Measurements from ENCODE around the gene SLC35B3. TPM values are rescaled to one million over a fixed set of nuclear protein-coding genes. Genes with fewer than 3 reads are reported as not detected.

Gene SLC35B3
- total and polyA plus RNA-seq, 4 donors = 12.3 to 24.1 (median 16.4) TPM

DNA sequence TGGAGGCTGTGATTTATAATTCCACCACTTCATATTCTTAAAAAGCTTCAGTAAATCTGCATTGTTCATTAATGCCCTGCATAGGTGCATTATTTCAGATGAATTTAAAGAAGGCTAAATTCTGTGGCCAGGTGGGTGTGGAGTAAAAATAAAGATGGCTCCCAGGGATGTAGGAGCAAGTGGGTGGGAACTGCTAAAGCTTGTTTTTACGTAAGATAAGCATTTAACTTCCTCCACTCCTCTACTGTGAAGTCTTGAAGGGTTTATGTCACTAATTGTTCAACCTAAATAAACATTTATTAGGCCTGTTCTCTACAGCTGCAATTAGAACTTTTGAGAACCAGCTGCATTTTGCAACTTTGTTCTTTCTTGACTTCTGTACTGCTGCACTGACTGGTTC, 6.8 kb upstream of the SLC35B3 start:
- ATAC-seq (ENCODE audit: insufficient read depth, low FRiP score) = no peak

DNA sequence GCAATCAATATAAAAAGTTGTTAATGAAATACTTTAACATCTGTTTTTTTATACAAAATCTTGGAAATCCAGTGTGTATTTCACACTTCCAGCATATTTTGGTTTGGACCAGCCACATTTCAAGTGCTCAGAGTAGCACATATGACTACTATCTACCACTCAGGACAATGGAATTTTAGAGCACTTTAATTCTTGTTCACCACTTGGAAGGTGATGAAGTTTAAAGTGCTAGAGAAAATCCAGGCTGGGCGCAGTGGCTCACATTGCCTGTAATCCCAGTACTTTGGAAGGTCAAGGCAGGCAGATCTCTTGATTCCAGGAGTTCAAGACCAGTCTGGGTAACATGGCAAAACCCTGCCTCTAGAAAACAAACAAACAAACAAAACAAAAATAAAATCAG, 6.1 kb upstream of the SLC35B3 start:
- DNase-seq = no peak
- Histone ChIP-seq H3K27ac (ENCODE audit: low read depth in 1 of 2, low read length in 1 of 2) (no peak overlapping the region), H3K27me3 (ENCODE audit: control insufficient read depth in 3 of 3, insufficient read depth in 3 of 3, low read length in 2 of 3) (no peaks in the 10 kb centered on the region), H3K36me3 (ENCODE audit: control insufficient read depth in 4 of 4, insufficient read depth in 4 of 4, low read length in 4 of 4) (no peaks in the 10 kb centered on the region), H3K4me3 (no peak overlapping the region), H3K4me1 (ENCODE audit: control insufficient read depth in 5 of 5, insufficient read depth in 5 of 5, low read length in 5 of 5) (no peaks in the 10 kb centered on the region), H3K9ac (ENCODE audit: insufficient read depth in 1 of 2, low read length in 2 of 2) (no peak overlapping the region), H3K9me3 (ENCODE audit: control insufficient read depth in 4 of 4, insufficient read depth in 3 of 4, low read length in 3 of 4) (no peaks in the 10 kb centered on the region)
- TF ChIP-seq, protein P1, sequence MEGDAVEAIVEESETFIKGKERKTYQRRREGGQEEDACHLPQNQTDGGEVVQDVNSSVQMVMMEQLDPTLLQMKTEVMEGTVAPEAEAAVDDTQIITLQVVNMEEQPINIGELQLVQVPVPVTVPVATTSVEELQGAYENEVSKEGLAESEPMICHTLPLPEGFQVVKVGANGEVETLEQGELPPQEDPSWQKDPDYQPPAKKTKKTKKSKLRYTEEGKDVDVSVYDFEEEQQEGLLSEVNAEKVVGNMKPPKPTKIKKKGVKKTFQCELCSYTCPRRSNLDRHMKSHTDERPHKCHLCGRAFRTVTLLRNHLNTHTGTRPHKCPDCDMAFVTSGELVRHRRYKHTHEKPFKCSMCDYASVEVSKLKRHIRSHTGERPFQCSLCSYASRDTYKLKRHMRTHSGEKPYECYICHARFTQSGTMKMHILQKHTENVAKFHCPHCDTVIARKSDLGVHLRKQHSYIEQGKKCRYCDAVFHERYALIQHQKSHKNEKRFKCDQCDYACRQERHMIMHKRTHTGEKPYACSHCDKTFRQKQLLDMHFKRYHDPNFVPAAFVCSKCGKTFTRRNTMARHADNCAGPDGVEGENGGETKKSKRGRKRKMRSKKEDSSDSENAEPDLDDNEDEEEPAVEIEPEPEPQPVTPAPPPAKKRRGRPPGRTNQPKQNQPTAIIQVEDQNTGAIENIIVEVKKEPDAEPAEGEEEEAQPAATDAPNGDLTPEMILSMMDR (IDR thresholded peaks at IDR 0.05; ENCODE audit: control extremely low read depth, extremely low read depth) = no peak
- WGBS, 2 donors = 89 to 92% methylated on average over 1 of the region's 1 CpG
- no peak for ATAC-seq (ENCODE audit: insufficient read depth, low FRiP score)

More for the DNA sequence above, 6.8 kb upstream of the SLC35B3 start:
- no peak overlapping the region for H3K9ac ChIP-seq (ENCODE audit: insufficient read depth in 1 of 2, low read length in 2 of 2)
- no peaks in the 10 kb centered on the region for H3K27me3 ChIP-seq (ENCODE audit: control insufficient read depth in 3 of 3, insufficient read depth in 3 of 3, low read length in 2 of 3)
- TF ChIP-seq, protein P1 (IDR thresholded peaks at IDR 0.05; ENCODE audit: control extremely low read depth, extremely low read depth) = no peak
- H3K4me1 ChIP-seq (ENCODE audit: control insufficient read depth in 5 of 5, insufficient read depth in 5 of 5, low read length in 5 of 5) = no peaks in the 10 kb centered on the region
- H3K9me3 ChIP-seq (ENCODE audit: control insufficient read depth in 4 of 4, insufficient read depth in 3 of 4, low read length in 3 of 4) = no peaks in the 10 kb centered on the region
- DNase-seq = no peak
- no peaks in the 10 kb centered on the region for H3K36me3 ChIP-seq (ENCODE audit: control insufficient read depth in 4 of 4, insufficient read depth in 4 of 4, low read length in 4 of 4)
- WGBS, 2 donors = 33 to 61% methylated on average over 1 of the region's 1 CpG
- no peak overlapping the region for H3K4me3 ChIP-seq
- H3K27ac ChIP-seq (ENCODE audit: low read depth in 1 of 2, low read length in 1 of 2) = no peak overlapping the region

DNA sequence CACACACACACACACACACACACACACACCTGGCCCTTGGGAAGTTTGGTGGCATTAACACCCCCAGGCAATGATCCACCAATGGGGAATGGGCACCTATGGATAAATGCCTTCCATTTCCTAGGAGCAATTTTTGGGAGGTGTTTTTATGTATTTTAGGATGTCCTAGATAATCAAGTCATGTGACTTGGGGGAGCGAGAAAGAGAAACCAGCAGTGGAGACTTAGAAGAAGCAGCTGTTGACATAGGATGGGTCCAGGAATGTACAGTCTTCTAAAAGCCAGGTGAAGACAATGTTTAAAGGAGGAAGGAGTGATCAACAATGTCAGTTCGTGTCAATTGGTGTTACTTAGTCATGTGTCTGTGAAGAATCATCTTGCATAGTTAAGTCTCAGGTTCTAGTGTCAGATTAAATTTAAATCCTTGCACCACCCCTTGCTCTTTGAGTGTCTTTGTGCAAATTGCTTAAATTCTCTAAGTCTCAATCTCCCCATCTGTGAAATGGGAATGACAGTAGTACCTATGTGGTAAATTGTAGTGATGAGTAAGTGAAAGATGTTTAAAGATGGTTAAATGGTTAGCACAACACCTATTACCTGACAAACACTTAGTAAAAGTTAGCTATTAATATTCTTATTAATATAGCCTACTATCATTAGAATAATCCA, 4.4 kb upstream of the SLC35B3 start:
- TF ChIP-seq, protein P1 (IDR thresholded peaks at IDR 0.05; ENCODE audit: control extremely low read depth, extremely low read depth) = no peak
- WGBS, 2 donors = 63 to 87% methylated on average over 2 of the region's 2 CpGs
- no peak overlapping the region for H3K4me3 ChIP-seq
- peaks cover 0 to 6% (median 0%) of the 10 kb centered on the region in 5 donors for H3K4me1 ChIP-seq (ENCODE audit: control insufficient read depth in 5 of 5, insufficient read depth in 5 of 5, low read length in 5 of 5)
- no peak for ATAC-seq (ENCODE audit: insufficient read depth, low FRiP score)
- no peak overlapping the region for H3K27ac ChIP-seq (ENCODE audit: low read depth in 1 of 2, low read length in 1 of 2)
- no peaks in the 10 kb centered on the region for H3K36me3 ChIP-seq (ENCODE audit: control insufficient read depth in 4 of 4, insufficient read depth in 4 of 4, low read length in 4 of 4)
- no peak overlapping the region for H3K9ac ChIP-seq (ENCODE audit: insufficient read depth in 1 of 2, low read length in 2 of 2)
- DNase-seq = no peak
- no peaks in the 10 kb centered on the region for H3K9me3 ChIP-seq (ENCODE audit: control insufficient read depth in 4 of 4, insufficient read depth in 3 of 4, low read length in 3 of 4)
- H3K27me3 ChIP-seq (ENCODE audit: control insufficient read depth in 3 of 3, insufficient read depth in 3 of 3, low read length in 2 of 3) = no peaks in the 10 kb centered on the region

DNA sequence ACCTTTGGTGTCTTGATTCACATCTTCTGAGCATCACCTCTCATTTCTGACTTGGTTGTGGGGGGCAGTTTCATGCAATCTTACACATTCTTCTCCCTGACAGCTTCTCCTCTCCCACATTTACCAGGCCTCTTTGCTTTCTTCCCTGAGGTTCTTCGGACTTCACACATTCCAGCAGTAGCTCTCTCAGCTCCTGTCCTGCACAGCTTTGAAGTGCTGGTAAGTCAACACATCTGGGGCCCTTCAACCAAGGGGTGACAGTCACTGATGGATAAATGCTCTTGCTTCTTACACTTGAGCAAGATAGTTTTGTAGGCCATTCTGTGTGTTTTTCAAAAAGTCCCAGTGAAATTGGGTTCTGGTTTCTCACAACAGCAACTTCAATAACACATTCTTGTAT, 2.5 kb upstream of the SLC35B3 start:
- WGBS, 2 donors = 80 to 83% methylated on average over 1 of the region's 1 CpG
- Histone ChIP-seq H3K36me3 (ENCODE audit: control insufficient read depth in 4 of 4, insufficient read depth in 4 of 4, low read length in 4 of 4) (no peaks in the 10 kb centered on the region), H3K27ac (ENCODE audit: low read depth in 1 of 2, low read length in 1 of 2) (no peak overlapping the region), H3K9me3 (ENCODE audit: control insufficient read depth in 4 of 4, insufficient read depth in 3 of 4, low read length in 3 of 4) (no peaks in the 10 kb centered on the region), H3K27me3 (ENCODE audit: control insufficient read depth in 3 of 3, insufficient read depth in 3 of 3, low read length in 2 of 3) (no peaks in the 10 kb centered on the region), H3K4me3 (no peak overlapping the region), H3K4me1 (ENCODE audit: control insufficient read depth in 5 of 5, insufficient read depth in 5 of 5, low read length in 5 of 5) (peaks cover 0 to 15% (median 2%) of the 10 kb centered on the region in 5 donors), H3K9ac (ENCODE audit: insufficient read depth in 1 of 2, low read length in 2 of 2) (no peak overlapping the region)
- no peak for DNase-seq
- no peak for ATAC-seq (ENCODE audit: insufficient read depth, low FRiP score)
- TF ChIP-seq, protein P1 (IDR thresholded peaks at IDR 0.05; ENCODE audit: control extremely low read depth, extremely low read depth) = no peak
